Hepatocyte (in vitro differentiated cells): ENCODE results near the gene TTLL5. TPM values are rescaled to one million over a fixed set of nuclear protein-coding genes. Genes with fewer than 3 reads are reported as not detected.

Experiments
- DNase-seq: peaks from one replicate; pipeline ENCODE4 v3.0.0-alpha.2; 2016; ENCODE audit warnings: low spot score
- H2AFZ ChIP-seq: fragments of 200-600 bp; sonication (generic); 2 replicates; pipeline ENCODE4 v1.6.0; 2016; ENCODE audit warnings: antibody characterized with exemption, mild to moderate bottlenecking
- H3K27ac ChIP-seq: fragments of 200-600 bp; sonication (generic); 2 replicates; pipeline ENCODE4 v1.5.1; 2016; ENCODE audit warnings: mild to moderate bottlenecking
- H3K27me3 ChIP-seq: fragments of 200-600 bp; sonication (generic); 2 replicates; pipeline ENCODE4 v1.6.1; 2016
- H3K36me3 ChIP-seq: fragments of 200-600 bp; sonication (generic); replicated peaks from 2 replicates; pipeline ENCODE4 v1.5.1; 2016; ENCODE audit warnings: low read depth; ENCODE audit not compliant: insufficient read depth
- H3K4me1 ChIP-seq: fragments of 200-600 bp; sonication (generic); 2 replicates; pipeline ENCODE4 v1.5.1; 2016; ENCODE audit warnings: mild to moderate bottlenecking, moderate library complexity; ENCODE audit not compliant: insufficient read depth
- H3K4me2 ChIP-seq: fragments of 200-600 bp; sonication (generic); 2 replicates; pipeline ENCODE4 v1.6.0; 2016
- H3K4me3 ChIP-seq: fragments of 200-600 bp; sonication (generic); 2 replicates; pipeline ENCODE4 v1.5.1; 2016; ENCODE audit warnings: mild to moderate bottlenecking
- H3K79me2 ChIP-seq: fragments of 200-600 bp; sonication (generic); 2 replicates; pipeline ENCODE4 v1.6.0; 2017; ENCODE audit warnings: mild to moderate bottlenecking
- H3K9me2 ChIP-seq: fragments of 200-600 bp; sonication (generic); replicated peaks from 2 replicates; pipeline ENCODE4 v1.6.0; 2017; ENCODE audit warnings: mild to moderate bottlenecking; ENCODE audit not compliant: insufficient read depth
- H3K9me3 ChIP-seq: fragments of 200-600 bp; sonication (generic); 2 replicates; pipeline ENCODE4 v1.5.1; 2016; ENCODE audit warnings: low read depth, mild to moderate bottlenecking
- H4K20me1 ChIP-seq: fragments of 200-600 bp; sonication (generic); 2 replicates; pipeline ENCODE4 v1.6.0; 2016; ENCODE audit warnings: mild to moderate bottlenecking; ENCODE audit not compliant: insufficient read depth, poor library complexity, severe bottlenecking
- EZH2 ChIP-seq: fragments of 200-600 bp; sonication (generic); IDR thresholded peaks from 2 replicates; pipeline ENCODE4 v1.6.1; 2016; ENCODE audit warnings: antibody characterized with exemption, mild to moderate bottlenecking, borderline replicate concordance
- EZH2phosphoT487 ChIP-seq: fragments of 200-600 bp; sonication (generic); IDR thresholded peaks from one replicate; pipeline ENCODE4 v1.6.1; 2018; ENCODE audit warnings: antibody characterized with exemption, mild to moderate bottlenecking, low read depth, moderate library complexity; ENCODE audit not compliant: unreplicated experiment, severe bottlenecking
- WGBS: methylation state at CpG from one replicate; pipeline ENCODE4 v1.1.6; 2016; ENCODE audit warnings: low lambda C conversion rate; ENCODE audit errors: missing lambda C conversion rate; 5-methylcytosine and 5-hydroxymethylcytosine counted together
- polyA plus RNA-seq: library from polyadenylated mRNA; unstranded; fragments of >200 nt; fragmentation: Nextera tagmentation; extraction: Ambion mirVana; gene quantifications from 2 replicates; pipeline ENCODE4 v1.2.1, GENCODE V29; 2016
- total RNA-seq: library from RNA; depleted of rRNA; stranded (reverse); fragments of >200 nt; gene quantifications from 2 replicates; pipeline ENCODE4 v1.2.3, GENCODE V29; 2014
- TF ChIP-seq, protein P1 (sequence below): fragments of 200-600 bp; sonication (generic); IDR thresholded peaks from 2 replicates; pipeline ENCODE4 v1.5.1; 2016; ENCODE audit warnings: antibody characterized with exemption, mild to moderate bottlenecking; ENCODE audit not compliant: poor library complexity

TTLL5 gene
- total and polyA plus RNA-seq, 2 experiments from 2014 or later, result 8.9 to 11.1 TPM

DNA sequence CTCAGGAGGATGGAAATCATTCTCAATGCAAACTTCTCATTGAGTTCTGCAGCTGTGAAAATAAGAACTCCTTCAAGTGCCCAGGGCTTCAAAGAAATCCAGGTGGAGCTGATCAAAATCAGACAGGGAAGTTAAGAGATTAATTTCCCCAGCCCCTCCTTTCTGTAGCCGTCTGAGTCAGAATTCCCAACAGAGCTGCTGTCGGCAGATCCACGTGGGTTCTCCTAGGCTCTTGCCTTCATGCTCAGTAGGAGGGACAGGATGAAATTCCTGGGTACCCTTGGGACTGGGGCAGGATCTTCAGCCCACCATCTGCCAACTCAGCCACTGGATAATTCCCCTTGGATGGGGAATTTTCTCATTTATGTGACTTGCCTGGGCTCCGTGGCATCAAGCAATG, 307.4 kb downstream of the TTLL5 start:
- Histone ChIP-seq H3K9me2 (no peaks in the 10 kb centered on the region), H3K4me2 (no peak overlapping the region), H3K36me3 (no peaks in the 10 kb centered on the region), H3K4me1 (no peaks in the 10 kb centered on the region), H2AFZ (no peak overlapping the region), H4K20me1 (no peaks in the 10 kb centered on the region), H3K4me3 (no peak overlapping the region), H3K79me2 (no peaks in the 10 kb centered on the region), H3K27ac (no peak overlapping the region), H3K9me3 (no peaks in the 10 kb centered on the region), H3K27me3 (no peaks in the 10 kb centered on the region)
- 64% methylated on average over 4 of the region's 4 CpGs for WGBS
- TF ChIP-seq EZH2phosphoT487, result no peak
- TF ChIP-seq EZH2, result no peak
- TF ChIP-seq, protein P1, sequence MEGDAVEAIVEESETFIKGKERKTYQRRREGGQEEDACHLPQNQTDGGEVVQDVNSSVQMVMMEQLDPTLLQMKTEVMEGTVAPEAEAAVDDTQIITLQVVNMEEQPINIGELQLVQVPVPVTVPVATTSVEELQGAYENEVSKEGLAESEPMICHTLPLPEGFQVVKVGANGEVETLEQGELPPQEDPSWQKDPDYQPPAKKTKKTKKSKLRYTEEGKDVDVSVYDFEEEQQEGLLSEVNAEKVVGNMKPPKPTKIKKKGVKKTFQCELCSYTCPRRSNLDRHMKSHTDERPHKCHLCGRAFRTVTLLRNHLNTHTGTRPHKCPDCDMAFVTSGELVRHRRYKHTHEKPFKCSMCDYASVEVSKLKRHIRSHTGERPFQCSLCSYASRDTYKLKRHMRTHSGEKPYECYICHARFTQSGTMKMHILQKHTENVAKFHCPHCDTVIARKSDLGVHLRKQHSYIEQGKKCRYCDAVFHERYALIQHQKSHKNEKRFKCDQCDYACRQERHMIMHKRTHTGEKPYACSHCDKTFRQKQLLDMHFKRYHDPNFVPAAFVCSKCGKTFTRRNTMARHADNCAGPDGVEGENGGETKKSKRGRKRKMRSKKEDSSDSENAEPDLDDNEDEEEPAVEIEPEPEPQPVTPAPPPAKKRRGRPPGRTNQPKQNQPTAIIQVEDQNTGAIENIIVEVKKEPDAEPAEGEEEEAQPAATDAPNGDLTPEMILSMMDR, result no peak
- no peak for DNase-seq

DNA sequence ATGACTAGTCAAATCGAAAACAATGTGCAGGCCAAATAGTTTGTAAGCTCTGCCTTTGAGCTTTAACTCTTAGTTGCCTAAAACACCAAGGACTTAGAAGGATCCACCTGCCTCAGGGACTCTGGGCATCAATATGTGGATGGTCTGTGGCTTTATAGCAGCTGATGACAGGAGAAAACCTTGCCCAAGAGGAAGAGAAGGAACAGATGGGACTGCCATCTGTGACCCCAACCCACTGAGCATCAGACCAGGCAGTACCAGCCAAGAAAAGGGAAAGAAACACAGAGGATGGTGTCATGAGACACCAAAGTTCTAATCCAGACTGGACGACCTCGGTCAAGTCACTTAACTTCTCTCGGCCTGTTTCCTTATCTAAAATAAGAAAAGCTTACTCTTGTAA, 308.1 kb downstream of the TTLL5 start:
- Histone ChIP-seq H3K9me2 (no peaks in the 10 kb centered on the region), H2AFZ (no peak overlapping the region), H4K20me1 (no peaks in the 10 kb centered on the region), H3K79me2 (no peaks in the 10 kb centered on the region), H3K4me1 (no peaks in the 10 kb centered on the region), H3K4me2 (no peak overlapping the region), H3K4me3 (no peak overlapping the region), H3K9me3 (no peaks in the 10 kb centered on the region), H3K27me3 (no peaks in the 10 kb centered on the region), H3K27ac (no peak overlapping the region), H3K36me3 (no peaks in the 10 kb centered on the region)
- no peak for DNase-seq
- TF ChIP-seq EZH2phosphoT487 (no peak), EZH2 (no peak)
- TF ChIP-seq, protein P1, result no peak
- 64% methylated on average over 4 of the region's 4 CpGs for WGBS

DNA sequence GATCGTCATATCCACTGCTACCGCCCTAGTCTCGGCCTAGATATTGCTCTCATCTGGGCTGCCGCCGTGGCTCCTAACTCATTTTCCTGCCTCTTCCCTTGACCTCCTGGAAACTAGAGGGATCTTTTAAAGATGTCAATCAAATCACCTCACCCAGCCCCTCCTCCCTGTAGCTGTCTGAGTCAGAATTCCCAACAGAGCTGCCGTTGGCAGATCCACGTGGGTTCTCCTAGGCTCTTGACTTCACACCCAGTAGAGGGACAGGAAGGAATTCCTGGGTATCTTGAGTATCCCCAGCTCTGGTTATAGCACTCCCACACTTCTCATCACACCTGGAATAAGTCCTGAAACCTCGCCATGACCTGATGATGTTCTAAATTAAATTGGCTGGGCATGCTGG, 308.8 kb downstream of the TTLL5 start:
- Histone ChIP-seq H3K79me2 (no peaks in the 10 kb centered on the region), H4K20me1 (no peaks in the 10 kb centered on the region), H3K4me3 (no peak overlapping the region), H3K4me2 (no peak overlapping the region), H2AFZ (no peak overlapping the region), H3K27me3 (no peaks in the 10 kb centered on the region), H3K27ac (no peak overlapping the region), H3K4me1 (no peaks in the 10 kb centered on the region), H3K9me3 (no peaks in the 10 kb centered on the region), H3K36me3 (no peaks in the 10 kb centered on the region), H3K9me2 (no peaks in the 10 kb centered on the region)
- 78% methylated on average over 8 of the region's 8 CpGs for WGBS
- DNase-seq, result no peak
- TF ChIP-seq EZH2phosphoT487, result no peak
- no peak for TF ChIP-seq EZH2

DNA sequence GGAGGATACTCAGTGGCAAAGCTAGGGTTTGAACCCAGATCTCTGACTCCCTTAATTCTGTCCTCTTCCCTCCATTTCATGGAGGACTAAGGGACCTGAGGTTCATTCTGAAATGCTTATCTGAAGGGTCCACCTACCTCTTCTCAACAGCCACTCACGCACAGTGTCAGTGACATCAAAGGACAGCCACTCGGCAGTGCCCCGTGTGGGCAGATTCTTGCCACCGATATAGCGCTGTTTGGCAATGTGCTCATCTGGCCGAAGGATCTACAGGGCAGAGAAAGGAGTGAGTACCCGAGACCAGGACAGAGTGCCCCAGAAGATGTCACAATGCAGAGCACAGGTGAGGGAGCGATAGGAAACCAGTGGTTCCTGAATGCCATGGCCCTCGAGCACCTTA, 309.9 kb downstream of the TTLL5 start:
- Histone ChIP-seq H3K4me1 (no peaks in the 10 kb centered on the region), H3K9me3 (no peaks in the 10 kb centered on the region), H2AFZ (no peak overlapping the region), H3K4me2 (no peak overlapping the region), H3K79me2 (peaks cover 5% of the 10 kb centered on the region), H3K9me2 (no peaks in the 10 kb centered on the region), H3K4me3 (no peak overlapping the region), H4K20me1 (no peaks in the 10 kb centered on the region), H3K27ac (no peak overlapping the region), H3K36me3 (no peaks in the 10 kb centered on the region), H3K27me3 (no peaks in the 10 kb centered on the region)
- TF ChIP-seq, protein P1, result no peak
- TF ChIP-seq EZH2phosphoT487, result no peak
- no peak for TF ChIP-seq EZH2
- no peak for DNase-seq
- WGBS, result 89% methylated on average over 9 of the region's 9 CpGs
